Stimulated activated effector memory CD8-positive, alpha-beta T cell treated with anti-CD3 and anti-CD28 coated beads, Interleukin-12 subunit alpha, Interleukin-12 subunit beta, amount 100 ng/mL, for 72 hours (primary cell): ENCODE measurements around the gene RBFOX1.

Experiments
- ATAC-seq: fragments of 150-1000 bp; cut with Tn5 transposase; 2 replicates; pipeline ENCODE4 v1.10.0; 2021
- DNase-seq, 2 donors: peaks; one replicate each; pipeline ENCODE4 v3.0.0; 2021 to 2022; ENCODE audit warnings: low spot score in 2 of 2
- H3K27ac Mint-ChIP-seq: one replicate; pipeline ENCODE4 v1.8.0; 2022; ENCODE audit warnings: mild to moderate bottlenecking, mixed read lengths
- H3K36me3 Mint-ChIP-seq: one replicate; pipeline ENCODE4 v1.8.0; 2022; ENCODE audit warnings: mild to moderate bottlenecking, mixed read lengths
- H3K4me1 Mint-ChIP-seq: one replicate; pipeline ENCODE4 v1.8.0; 2022; ENCODE audit warnings: mixed read lengths
- H3K4me3 Mint-ChIP-seq: one replicate; pipeline ENCODE4 v1.8.0; 2022; ENCODE audit warnings: mild to moderate bottlenecking, mixed read lengths
- H3K9me3 Mint-ChIP-seq: one replicate; pipeline ENCODE4 v1.8.0; 2022; ENCODE audit warnings: mixed read lengths

The RBFOX1 gene

GRCh38 chr16:7344830-7345780, 12.5 kb downstream of the RBFOX1 start:
- H3K9me3 Mint-ChIP-seq, result peaks cover 24% of the 10 kb centered on the region
- no peaks in the 10 kb centered on the region for H3K36me3 Mint-ChIP-seq
- H3K4me3 Mint-ChIP-seq, result no peak overlapping the region
- no peak for ATAC-seq
- H3K4me1 Mint-ChIP-seq, result no peaks in the 10 kb centered on the region
- no peak overlapping the region for H3K27ac Mint-ChIP-seq
- DNase-seq, result no peak

DNA sequence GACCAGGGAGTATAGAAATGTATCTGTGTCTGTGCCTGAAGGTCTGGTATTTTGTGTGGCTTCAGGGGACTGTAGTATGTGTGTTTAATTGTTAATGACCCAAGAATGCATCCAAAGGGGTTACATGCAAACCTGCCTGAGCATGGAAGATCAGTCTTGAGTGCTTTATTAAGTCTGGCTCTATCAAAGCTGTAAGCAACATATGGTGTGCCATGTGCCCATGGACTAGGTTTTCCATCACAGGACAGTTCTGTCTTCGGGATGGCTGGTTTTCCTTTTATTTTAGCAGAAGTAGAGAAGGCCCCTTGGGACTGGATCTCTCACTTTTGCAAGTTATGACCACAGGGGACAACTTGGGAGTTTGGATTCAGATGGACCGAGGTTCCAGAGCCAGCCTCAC, 18.2 kb downstream of the RBFOX1 start:
- no peaks in the 10 kb centered on the region for H3K36me3 Mint-ChIP-seq
- no peak overlapping the region for H3K4me3 Mint-ChIP-seq
- H3K4me1 Mint-ChIP-seq, result no peaks in the 10 kb centered on the region
- peaks cover 14% of the 10 kb centered on the region for H3K9me3 Mint-ChIP-seq
- DNase-seq (no peak), ATAC-seq (no peak)
- H3K27ac Mint-ChIP-seq, result no peak overlapping the region

DNA sequence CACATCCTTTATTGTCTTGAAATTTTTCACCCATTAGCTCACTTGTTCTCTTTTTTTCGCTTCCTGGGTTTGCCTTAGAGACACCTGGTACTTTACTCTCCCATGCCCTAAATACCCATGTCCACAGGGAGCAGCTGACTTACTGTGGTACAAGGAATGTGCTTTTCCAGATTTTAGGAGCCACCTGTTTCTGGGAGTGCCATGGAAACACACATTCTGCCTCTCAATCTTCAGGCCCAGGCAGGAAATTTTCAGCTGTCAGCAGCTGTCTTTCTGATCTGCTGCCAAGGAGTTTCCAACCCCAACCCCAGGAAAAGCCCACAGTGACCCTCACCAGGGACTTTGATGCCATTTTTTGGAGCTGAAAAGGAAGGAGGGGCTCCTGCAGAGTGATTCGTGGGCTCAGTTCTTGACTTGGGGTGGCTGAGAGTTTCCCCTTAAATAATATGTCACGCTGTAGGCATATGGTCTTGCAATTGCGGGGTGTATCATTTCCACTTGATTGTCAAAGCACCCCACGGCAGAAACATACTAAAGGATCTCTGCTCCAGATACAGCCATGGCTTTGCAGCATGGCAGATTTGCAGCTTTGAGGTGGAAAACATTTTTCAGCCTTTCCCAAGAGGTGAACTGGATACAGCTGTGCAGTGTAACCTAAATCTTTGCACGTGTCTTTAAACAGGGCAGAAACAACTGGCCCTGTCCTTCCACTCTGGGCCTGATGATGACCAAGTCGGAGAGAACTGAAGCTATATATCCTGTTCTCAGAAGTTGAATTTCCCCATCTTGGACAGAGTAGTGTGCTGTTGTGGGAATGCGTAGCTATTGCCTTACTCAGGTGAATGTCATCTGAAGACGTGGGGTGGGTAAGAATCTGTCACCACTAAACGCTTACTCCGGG, 19.2 kb downstream of the RBFOX1 start:
- DNase-seq (no peak), ATAC-seq (no peak)
- Mint-ChIP-seq H3K36me3 (no peaks in the 10 kb centered on the region), H3K27ac (no peak overlapping the region), H3K9me3 (peaks cover 16% of the 10 kb centered on the region), H3K4me1 (no peaks in the 10 kb centered on the region), H3K4me3 (no peak overlapping the region)

- DNase-seq (no peak), ATAC-seq (no peak)
- H3K9me3 Mint-ChIP-seq, result peaks cover 16% of the 10 kb centered on the region
- H3K4me1 Mint-ChIP-seq, result no peaks in the 10 kb centered on the region
- H3K27ac Mint-ChIP-seq, result no peak overlapping the region
- no peak overlapping the region for H3K4me3 Mint-ChIP-seq
- no peaks in the 10 kb centered on the region for H3K36me3 Mint-ChIP-seq
These were observed 23.1 kb downstream of the RBFOX1 start for GRCh38 chr16:7355758-7356157.

DNA sequence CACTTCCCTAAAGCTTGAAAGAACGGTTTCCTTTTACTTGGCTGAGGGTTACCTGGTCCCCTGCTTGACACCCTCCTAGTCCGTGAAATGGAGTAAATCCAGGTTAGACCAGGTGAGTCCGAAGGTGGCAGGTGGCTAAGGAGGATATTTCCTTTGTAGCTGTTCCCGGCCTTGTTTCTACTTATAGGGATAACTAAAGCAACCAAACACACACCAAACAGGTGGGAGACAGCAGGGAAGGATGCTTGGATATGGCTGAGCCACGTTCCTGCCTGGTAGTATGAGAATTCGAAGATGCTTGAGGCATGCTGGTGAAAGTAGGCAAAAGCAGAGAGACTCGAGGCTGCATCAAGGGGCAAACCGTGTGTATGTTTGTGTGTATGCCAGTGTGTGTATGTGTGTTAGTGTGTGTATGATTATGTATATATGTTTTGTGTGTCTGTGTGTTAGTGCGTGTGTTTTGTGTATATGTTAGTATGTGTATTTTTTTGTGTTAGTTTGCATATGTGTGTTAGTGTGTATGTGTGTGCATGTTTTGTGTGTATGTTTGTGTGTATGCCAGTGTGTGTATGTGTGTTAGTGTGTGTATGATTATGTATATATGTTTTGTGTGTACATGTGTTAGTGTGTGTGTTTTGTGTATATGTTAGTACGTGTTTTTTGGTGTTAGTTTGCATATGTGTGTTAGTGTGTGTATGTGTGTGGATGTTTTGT, 28.9 kb downstream of the RBFOX1 start:
- no peak for ATAC-seq
- H3K27ac Mint-ChIP-seq, result no peak overlapping the region
- no peak for DNase-seq
- H3K36me3 Mint-ChIP-seq, result no peaks in the 10 kb centered on the region
- H3K4me1 Mint-ChIP-seq, result no peaks in the 10 kb centered on the region
- H3K4me3 Mint-ChIP-seq, result no peak overlapping the region
- H3K9me3 Mint-ChIP-seq, result peaks cover 15% of the 10 kb centered on the region

GRCh38 chr16:7362231-7362630, 29.6 kb downstream of the RBFOX1 start:
- Mint-ChIP-seq H3K4me1 (no peaks in the 10 kb centered on the region), H3K27ac (no peak overlapping the region), H3K36me3 (no peaks in the 10 kb centered on the region), H3K4me3 (no peak overlapping the region), H3K9me3 (peaks cover 17% of the 10 kb centered on the region)
- no peak for DNase-seq
- ATAC-seq, result no peak

DNA sequence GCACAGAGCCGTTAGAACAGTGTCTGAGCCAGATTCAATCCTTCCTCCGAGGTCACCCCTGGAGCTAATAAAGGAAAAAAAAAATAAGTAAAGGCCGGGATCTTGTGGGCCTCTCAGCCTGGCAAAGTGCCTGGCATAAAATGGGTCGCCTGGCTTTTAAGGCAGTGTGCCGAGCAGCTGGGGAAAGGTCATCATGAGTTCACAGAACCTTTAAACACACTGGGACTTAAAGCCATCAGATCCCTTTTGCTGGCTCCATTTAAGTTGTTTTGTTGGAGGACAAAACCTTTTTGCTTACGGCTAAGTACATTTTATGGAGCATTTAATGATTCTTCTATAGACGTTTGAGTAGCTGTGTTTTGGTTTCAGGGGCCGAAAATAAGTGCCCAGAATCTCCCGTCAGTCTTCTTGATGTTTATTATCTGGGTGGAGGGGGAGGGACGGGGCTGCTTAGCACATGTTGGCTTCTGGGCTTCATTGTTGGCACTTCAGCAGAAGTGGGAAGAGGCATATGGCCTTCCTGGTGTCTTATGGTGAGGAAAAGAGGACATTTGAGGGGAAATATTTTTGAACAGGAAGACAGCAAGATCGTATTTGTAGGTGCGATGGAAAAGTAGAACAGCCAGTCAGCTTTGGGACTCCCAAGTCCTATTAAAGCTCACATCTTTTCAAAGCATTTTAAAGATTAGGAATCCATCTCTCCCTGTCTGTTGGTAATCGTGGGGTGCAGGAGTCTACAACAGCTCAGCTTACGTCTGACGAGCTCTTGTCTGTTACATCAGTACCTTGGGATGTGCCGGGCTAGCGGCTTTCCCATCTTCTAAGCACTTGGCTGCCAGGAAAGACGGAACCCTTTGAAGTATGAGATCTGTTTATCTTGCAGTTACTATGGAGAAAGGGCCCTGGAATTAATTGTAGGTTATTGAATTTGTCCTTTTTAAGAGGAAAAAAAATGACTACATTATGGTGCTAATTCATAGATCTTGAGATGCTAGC, 31.1 kb downstream of the RBFOX1 start:
- no peak for DNase-seq
- Mint-ChIP-seq H3K9me3 (peaks cover 14% of the 10 kb centered on the region), H3K4me3 (no peak overlapping the region), H3K4me1 (no peaks in the 10 kb centered on the region), H3K36me3 (no peaks in the 10 kb centered on the region), H3K27ac (no peak overlapping the region)
- no peak for ATAC-seq

- no peaks in the 10 kb centered on the region for H3K36me3 Mint-ChIP-seq
- no peak overlapping the region for H3K27ac Mint-ChIP-seq
- H3K9me3 Mint-ChIP-seq, result peaks cover 13% of the 10 kb centered on the region
- no peak for ATAC-seq
- DNase-seq, result no peak
- no peak overlapping the region for H3K4me3 Mint-ChIP-seq
- no peaks in the 10 kb centered on the region for H3K4me1 Mint-ChIP-seq
These were observed 33.4 kb downstream of the RBFOX1 start for GRCh38 chr16:7366041-7366440.

DNA sequence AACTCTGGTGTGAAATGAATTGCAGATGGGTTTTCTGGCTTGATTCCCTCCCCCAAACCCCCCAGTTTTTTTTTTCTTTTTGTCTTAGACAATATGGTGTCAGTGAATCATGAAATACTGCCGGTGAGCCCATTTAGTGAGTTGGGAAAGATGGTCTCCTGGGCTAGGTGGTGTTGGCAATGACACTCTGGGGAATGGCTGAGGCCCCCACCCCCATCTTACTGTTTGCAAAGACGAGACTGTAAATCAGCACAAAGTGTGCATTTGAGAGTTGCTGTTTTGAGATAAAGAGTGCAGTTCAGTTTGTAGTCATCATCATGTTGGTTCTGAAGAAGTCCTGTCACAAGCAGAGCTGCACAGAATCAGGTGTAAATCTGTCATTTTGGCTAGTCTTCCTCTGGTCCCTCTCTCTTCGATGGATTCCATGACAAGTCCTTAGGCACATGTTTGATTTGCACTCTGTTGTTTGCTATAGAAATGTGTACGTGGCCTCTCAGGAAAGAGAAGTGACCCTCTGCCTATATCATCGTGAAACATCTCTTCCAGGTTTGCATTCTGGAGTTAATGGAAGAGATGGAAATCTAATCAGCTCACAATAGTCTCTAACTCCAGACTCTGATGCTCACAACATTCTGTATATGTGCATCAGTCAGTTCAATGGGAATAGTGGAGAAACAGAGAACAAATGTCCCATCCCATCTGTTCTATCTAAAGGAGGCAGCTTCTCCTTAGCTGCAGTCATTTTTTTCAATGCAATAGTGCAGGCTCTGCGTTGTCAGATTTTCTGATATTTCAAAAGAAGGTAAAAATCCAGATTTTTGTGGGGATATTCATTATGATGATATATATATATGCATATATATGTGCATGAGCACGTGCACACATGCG, 34.6 kb downstream of the RBFOX1 start:
- Mint-ChIP-seq H3K4me1 (no peaks in the 10 kb centered on the region), H3K9me3 (peaks cover 13% of the 10 kb centered on the region), H3K4me3 (no peak overlapping the region), H3K36me3 (no peaks in the 10 kb centered on the region), H3K27ac (no peak overlapping the region)
- ATAC-seq (no peak), DNase-seq (no peak)

- no peak for ATAC-seq
- no peak overlapping the region for H3K27ac Mint-ChIP-seq
- H3K36me3 Mint-ChIP-seq, result no peaks in the 10 kb centered on the region
- no peaks in the 10 kb centered on the region for H3K4me1 Mint-ChIP-seq
- H3K4me3 Mint-ChIP-seq, result no peak overlapping the region
- DNase-seq, result no peak
- H3K9me3 Mint-ChIP-seq, result peaks cover 21% of the 10 kb centered on the region
These were observed 36.6 kb downstream of the RBFOX1 start for GRCh38 chr16:7369204-7369603.

GRCh38 chr16:7372095-7372494, 39.5 kb downstream of the RBFOX1 start:
- H3K4me1 Mint-ChIP-seq, result no peaks in the 10 kb centered on the region
- no peak for DNase-seq
- ATAC-seq, result no peak
- H3K27ac Mint-ChIP-seq, result no peak overlapping the region
- H3K4me3 Mint-ChIP-seq, result no peak overlapping the region
- no peaks in the 10 kb centered on the region for H3K36me3 Mint-ChIP-seq
- H3K9me3 Mint-ChIP-seq, result peaks cover 12% of the 10 kb centered on the region

GRCh38 chr16:7373776-7374175, 41.1 kb downstream of the RBFOX1 start:
- no peaks in the 10 kb centered on the region for H3K36me3 Mint-ChIP-seq
- no peak overlapping the region for H3K27ac Mint-ChIP-seq
- no peak overlapping the region for H3K4me3 Mint-ChIP-seq
- no peak for ATAC-seq
- H3K4me1 Mint-ChIP-seq, result no peaks in the 10 kb centered on the region
- DNase-seq, result no peak
- peaks cover 20% of the 10 kb centered on the region for H3K9me3 Mint-ChIP-seq

- ATAC-seq, result no peak
- Mint-ChIP-seq H3K9me3 (peaks cover 20% of the 10 kb centered on the region), H3K4me3 (no peak overlapping the region), H3K4me1 (no peaks in the 10 kb centered on the region), H3K27ac (no peak overlapping the region), H3K36me3 (no peaks in the 10 kb centered on the region)
- no peak for DNase-seq
These were observed 42.0 kb downstream of the RBFOX1 start for GRCh38 chr16:7374614-7375174.
